ENCODE measurements around the gene EDEM3.
"Not testable (repeated sequence)": the region's sequence is repeated elsewhere in the genome, so short reads cannot be mapped to it uniquely, and the experiment has no call there.

Gene EDEM3

GRCh38 chr1:184754476-184755225 is at the start of gene EDEM3:
TSS of gene EDEM3 (minus strand) at chr1:184754858. CDS start at chr1:184754646, 212 bp downstream.
- peak; percentile 98 for FAIRE-seq

- no peak for FAIRE-seq
Observed at GRCh38 chr1:184804220-184804619, 49.6 kb upstream of the EDEM3 start.

- FAIRE-seq: no peak
Observed at GRCh38 chr1:184803180-184803492, 48.5 kb upstream of the EDEM3 start.

GRCh38 chr1:184802354-184803179 is 47.9 kb upstream of the EDEM3 start:
- no peak for FAIRE-seq

GRCh38 chr1:184801503-184801902 is 46.8 kb upstream of the EDEM3 start:
- no peak for FAIRE-seq

GRCh38 chr1:184800876-184801275 is 46.2 kb upstream of the EDEM3 start:
- FAIRE-seq: no peak

- no peak for FAIRE-seq
Observed at GRCh38 chr1:184793967-184794366, 39.3 kb upstream of the EDEM3 start.

- FAIRE-seq: no peak
Observed at GRCh38 chr1:184792450-184792969, 37.9 kb upstream of the EDEM3 start.

- no peak for FAIRE-seq
Observed at GRCh38 chr1:184791550-184791900, 36.9 kb upstream of the EDEM3 start.

GRCh38 chr1:184790642-184791549 is 36.2 kb upstream of the EDEM3 start:
- FAIRE-seq: no peak

GRCh38 chr1:184789884-184790283 is 35.2 kb upstream of the EDEM3 start:
- FAIRE-seq: no peak

GRCh38 chr1:184788970-184789369 is 34.3 kb upstream of the EDEM3 start:
- FAIRE-seq: no peak

- no peak for FAIRE-seq
Observed at GRCh38 chr1:184785529-184785928, 30.9 kb upstream of the EDEM3 start.

- not testable (repeated sequence) for FAIRE-seq
Observed at GRCh38 chr1:184783723-184784122, 29.1 kb upstream of the EDEM3 start.

GRCh38 chr1:184781941-184782340 is 27.3 kb upstream of the EDEM3 start:
- FAIRE-seq: no peak

- no peak for FAIRE-seq
Observed at GRCh38 chr1:184775885-184776284, 21.2 kb upstream of the EDEM3 start.

GRCh38 chr1:184775329-184775728 is 20.7 kb upstream of the EDEM3 start:
- no peak for FAIRE-seq

GRCh38 chr1:184773762-184774320 is 19.2 kb upstream of the EDEM3 start:
- no peak for FAIRE-seq

- no peak for FAIRE-seq
Observed at GRCh38 chr1:184771190-184771691, 16.6 kb upstream of the EDEM3 start.

- FAIRE-seq: no peak
Observed at GRCh38 chr1:184770181-184770979, 15.7 kb upstream of the EDEM3 start.

- no peak for FAIRE-seq
Observed at GRCh38 chr1:184769241-184769640, 14.6 kb upstream of the EDEM3 start.

GRCh38 chr1:184768467-184768866 is 13.8 kb upstream of the EDEM3 start:
- FAIRE-seq: no peak
